ENCODE results near the gene RBBP8. TPM values are rescaled to one million over a fixed set of nuclear protein-coding genes. Genes with fewer than 3 reads are reported as not detected.

RBBP8 gene
- total and polyA plus RNA-seq, 8 donors = 6.4 to 54.0 (median 30.1) TPM

DNA sequence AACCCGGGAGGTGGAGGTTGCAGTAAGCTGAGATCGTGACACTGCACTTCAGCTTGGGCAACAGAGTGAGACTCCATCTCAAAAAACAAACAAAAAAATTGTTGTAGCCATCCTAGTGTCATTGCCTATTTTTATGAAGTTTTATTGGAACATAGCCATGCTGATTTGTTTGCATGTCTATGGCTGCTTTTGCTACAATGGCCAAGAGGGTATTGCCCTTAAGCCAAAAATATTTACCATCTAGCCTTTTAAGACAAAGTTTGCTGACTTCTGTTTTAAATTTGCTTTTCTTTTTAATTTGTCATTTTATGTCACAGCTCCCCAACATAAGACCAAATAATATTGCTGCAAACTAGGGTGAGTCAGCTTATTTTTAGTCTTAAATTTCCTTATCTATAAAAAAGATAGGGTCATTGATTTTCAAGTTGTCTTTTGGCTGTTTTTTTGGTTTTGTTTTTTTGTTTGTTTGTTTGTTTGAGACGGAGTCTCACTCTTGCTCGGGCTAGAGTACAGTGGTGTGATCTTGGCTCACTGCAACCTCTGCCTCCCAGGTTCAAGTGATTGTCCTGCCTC, 132.2 kb downstream of the RBBP8 start:
- H3K27ac ChIP-seq = no peak overlapping the region
- intact Hi-C loops (cut with DNase I; ENCODE audit: low total_unique reads) = no loop called here
- H3K4me1 ChIP-seq = peaks cover 0 to 22% (median 6%) of the 10 kb centered on the region in 4 donors
- no peak for DNase-seq
- no peak overlapping the region for H3K4me3 ChIP-seq
- H3K27me3 ChIP-seq = no peaks in the 10 kb centered on the region
- no peaks in the 10 kb centered on the region for H3K9me3 ChIP-seq
- H3K36me3 ChIP-seq = no peaks in the 10 kb centered on the region
- TF ChIP-seq POLR2A (IDR thresholded peaks at IDR 0.05) (no peak), EP300 (IDR thresholded peaks at IDR 0.05) (no peak), POLR2AphosphoS5 (IDR thresholded peaks at IDR 0.05) (no peak)
- TF ChIP-seq, protein P1, sequence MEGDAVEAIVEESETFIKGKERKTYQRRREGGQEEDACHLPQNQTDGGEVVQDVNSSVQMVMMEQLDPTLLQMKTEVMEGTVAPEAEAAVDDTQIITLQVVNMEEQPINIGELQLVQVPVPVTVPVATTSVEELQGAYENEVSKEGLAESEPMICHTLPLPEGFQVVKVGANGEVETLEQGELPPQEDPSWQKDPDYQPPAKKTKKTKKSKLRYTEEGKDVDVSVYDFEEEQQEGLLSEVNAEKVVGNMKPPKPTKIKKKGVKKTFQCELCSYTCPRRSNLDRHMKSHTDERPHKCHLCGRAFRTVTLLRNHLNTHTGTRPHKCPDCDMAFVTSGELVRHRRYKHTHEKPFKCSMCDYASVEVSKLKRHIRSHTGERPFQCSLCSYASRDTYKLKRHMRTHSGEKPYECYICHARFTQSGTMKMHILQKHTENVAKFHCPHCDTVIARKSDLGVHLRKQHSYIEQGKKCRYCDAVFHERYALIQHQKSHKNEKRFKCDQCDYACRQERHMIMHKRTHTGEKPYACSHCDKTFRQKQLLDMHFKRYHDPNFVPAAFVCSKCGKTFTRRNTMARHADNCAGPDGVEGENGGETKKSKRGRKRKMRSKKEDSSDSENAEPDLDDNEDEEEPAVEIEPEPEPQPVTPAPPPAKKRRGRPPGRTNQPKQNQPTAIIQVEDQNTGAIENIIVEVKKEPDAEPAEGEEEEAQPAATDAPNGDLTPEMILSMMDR (IDR thresholded peaks at IDR 0.05) = no peak
- WGBS, 5 donors = 81 to 91% (median 89%) methylated on average over 4 of the region's 4 CpGs

- no peaks in the 10 kb centered on the region for H3K27me3 ChIP-seq
- intact Hi-C loops (cut with DNase I; ENCODE audit: low total_unique reads) = no loop called here
- H3K4me3 ChIP-seq = no peak overlapping the region
- H3K9me3 ChIP-seq = no peaks in the 10 kb centered on the region
- TF ChIP-seq, protein P1 (IDR thresholded peaks at IDR 0.05) = no peak
- TF ChIP-seq POLR2AphosphoS5 (IDR thresholded peaks at IDR 0.05) (no peak), EP300 (IDR thresholded peaks at IDR 0.05) (no peak), POLR2A (IDR thresholded peaks at IDR 0.05) (no peak)
- DNase-seq = peak in 1 of 2 donors; percentile 27
- H3K27ac ChIP-seq = peak overlapping the region in 1 of 5 donors; percentile 38
- no peaks in the 10 kb centered on the region for H3K36me3 ChIP-seq
- WGBS, 5 donors = 37 to 75% (median 66%) methylated on average over 7 of the region's 7 CpGs
- H3K4me1 ChIP-seq = peaks cover 0 to 23% (median 6%) of the 10 kb centered on the region in 4 donors
These were observed 132.9 kb downstream of the RBBP8 start for GRCh38 chr18:23066060-23066459.

- TF ChIP-seq POLR2AphosphoS5 (IDR thresholded peaks at IDR 0.05) = peak in 1 of 3 donors; percentile 57
- TF ChIP-seq EP300 (IDR thresholded peaks at IDR 0.05) = no peak
- no peak for TF ChIP-seq POLR2A (IDR thresholded peaks at IDR 0.05)
- TF ChIP-seq, protein P1 (IDR thresholded peaks at IDR 0.05) = no peak
- Histone ChIP-seq H3K4me1 (peaks cover 0 to 23% (median 6%) of the 10 kb centered on the region in 4 donors), H3K36me3 (no peaks in the 10 kb centered on the region), H3K27me3 (no peaks in the 10 kb centered on the region), H3K9me3 (no peaks in the 10 kb centered on the region), H3K27ac (peak overlapping the region in 1 of 5 donors; percentile 38), H3K4me3 (no peak overlapping the region)
- intact Hi-C loops (cut with DNase I; ENCODE audit: low total_unique reads) = no loop called here
- 45 to 74% (median 65%) methylated on average over 5 of the region's 5 CpGs for WGBS, 5 donors
- DNase-seq = peak in 1 of 2 donors; percentile 48
These were observed 133.4 kb downstream of the RBBP8 start for GRCh38 chr18:23066504-23067039.

DNA sequence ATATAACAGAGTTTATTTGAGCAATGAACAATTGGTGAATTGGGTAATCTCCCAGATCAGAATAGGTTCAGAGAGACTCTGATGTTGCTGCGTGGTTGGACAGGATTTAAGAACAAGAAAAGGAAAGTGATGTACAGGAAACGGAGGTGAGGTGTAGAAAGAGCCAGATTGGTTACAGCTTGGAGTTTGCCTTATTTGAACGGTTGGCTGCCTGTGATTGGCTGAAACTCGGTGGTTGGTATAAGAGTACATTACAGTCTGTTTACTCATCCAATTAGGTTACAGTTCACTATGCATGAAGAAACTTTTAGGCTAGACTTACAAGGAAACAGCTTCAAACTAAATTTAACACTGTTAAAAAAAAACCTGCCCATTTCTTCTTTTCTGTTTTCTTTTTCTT, 134.1 kb downstream of the RBBP8 start:
- H3K27me3 ChIP-seq = no peaks in the 10 kb centered on the region
- TF ChIP-seq, protein P1 (IDR thresholded peaks at IDR 0.05) = no peak
- TF ChIP-seq EP300 (IDR thresholded peaks at IDR 0.05) = no peak

More for the DNA sequence above, 134.1 kb downstream of the RBBP8 start:
- DNase-seq = peak in 1 of 2 donors; percentile 13
- Histone ChIP-seq H3K4me3 (no peak overlapping the region), H3K27ac (peak overlapping the region in 1 of 5 donors; percentile 38), H3K4me1 (peaks cover 0 to 23% (median 6%) of the 10 kb centered on the region in 4 donors), H3K36me3 (no peaks in the 10 kb centered on the region), H3K9me3 (no peaks in the 10 kb centered on the region)
- intact Hi-C loops (cut with DNase I; ENCODE audit: low total_unique reads) = no loop called here
- 26 to 65% (median 39%) methylated on average over 4 of the region's 4 CpGs for WGBS, 5 donors

All from stomach (tissue), 9 donors.